Mesenchymal stem cell (in vitro differentiated cells and primary cell): Measurements from ENCODE around the gene LAMC1. TPM values are rescaled to one million over a fixed set of nuclear protein-coding genes. Genes with fewer than 3 reads are reported as not detected.

Source experiments
- DNase-seq: peaks from one replicate; pipeline ENCODE4 v3.0.0-alpha.2; 2013
- H2AFZ ChIP-seq: one replicate; pipeline ENCODE4 v1.6.1; 2013; ENCODE audit warnings: low read depth, mild to moderate bottlenecking, control low read depth, inconsistent platforms, low read length, moderate library complexity
- H2AK5ac ChIP-seq: 2 replicates; pipeline ENCODE4 v1.6.1; 2013; ENCODE audit warnings: low read length, moderate library complexity, mild to moderate bottlenecking, inconsistent platforms; ENCODE audit not compliant: severe bottlenecking
- H2BK120ac ChIP-seq: one replicate; pipeline ENCODE4 v1.6.1; 2013; ENCODE audit warnings: low read depth, mild to moderate bottlenecking, inconsistent platforms, low read length, moderate library complexity
- H2BK12ac ChIP-seq, 2 experiments: one replicate each; pipeline ENCODE4 v1.6.1; 2013; ENCODE audit warnings: inconsistent platforms in 2 of 2, low read length in 2 of 2, mild to moderate bottlenecking in 2 of 2, moderate library complexity in 2 of 2, control low read depth in 1 of 2
- H2BK15ac ChIP-seq: one replicate; pipeline ENCODE4 v1.6.1; 2013; ENCODE audit warnings: mild to moderate bottlenecking, low read depth, inconsistent platforms; ENCODE audit not compliant: poor library complexity, severe bottlenecking
- H2BK5ac ChIP-seq: 2 replicates; pipeline ENCODE4 v1.6.1; 2013; ENCODE audit warnings: low read depth, mild to moderate bottlenecking, low read length, control low read depth, inconsistent platforms; ENCODE audit not compliant: poor library complexity, severe bottlenecking
- H3K14ac ChIP-seq, 2 experiments: one replicate each; pipeline ENCODE4 v1.6.1; 2013; ENCODE audit warnings: inconsistent platforms in 2 of 2, low read length in 2 of 2, control low read depth in 1 of 2, mild to moderate bottlenecking in 1 of 2, moderate library complexity in 1 of 2
- H3K18ac ChIP-seq, 2 experiments: one replicate each; pipeline ENCODE4 v1.6.1; 2013; ENCODE audit warnings: inconsistent platforms in 2 of 2, low read length in 2 of 2, control low read depth in 1 of 2, low read depth in 1 of 2, mild to moderate bottlenecking in 1 of 2
- H3K23ac ChIP-seq, 2 experiments: one replicate each; pipeline ENCODE4 v1.6.1; 2013; ENCODE audit warnings: inconsistent platforms in 2 of 2, low read length in 2 of 2, mild to moderate bottlenecking in 2 of 2, moderate library complexity in 2 of 2, control low read depth in 1 of 2
- H3K27ac ChIP-seq: 2 replicates; pipeline ENCODE4 v1.5.1; 2013; ENCODE audit warnings: mild to moderate bottlenecking, moderate library complexity, low read length, control low read depth, inconsistent platforms; ENCODE audit not compliant: poor library complexity, severe bottlenecking
- H3K27me3 ChIP-seq, 2 experiments: 2 replicates each; pipeline versions ENCODE4 v1.6.1 to v1.7.0; 2013; ENCODE audit warnings: low read length in 2 of 2, mild to moderate bottlenecking in 2 of 2, moderate library complexity in 2 of 2, control low read depth in 1 of 2, inconsistent platforms in 1 of 2; ENCODE audit not compliant: control insufficient read depth in 1 of 2, insufficient read depth in 1 of 2
- H3K36me3 ChIP-seq, 2 experiments: 2 replicates each; pipeline versions ENCODE4 v1.6.1 to v1.7.0; 2013; ENCODE audit warnings: low read length in 2 of 2, control low read depth in 1 of 2, inconsistent platforms in 1 of 2, low read depth in 1 of 2, mild to moderate bottlenecking in 1 of 2; ENCODE audit not compliant: insufficient read depth in 2 of 2, control insufficient read depth in 1 of 2
- H3K4ac ChIP-seq, 2 experiments: one replicate each; pipeline ENCODE4 v1.6.1; 2013; ENCODE audit warnings: inconsistent platforms in 2 of 2, low read length in 2 of 2, mild to moderate bottlenecking in 2 of 2, moderate library complexity in 2 of 2, control low read depth in 1 of 2, low read depth in 1 of 2
- H3K4me1 ChIP-seq: 2 replicates; pipeline ENCODE4 v1.6.1; 2013; ENCODE audit warnings: low read depth, low read length, control low read depth; ENCODE audit not compliant: control insufficient read depth, insufficient read depth
- H3K4me2 ChIP-seq: 2 replicates; pipeline ENCODE4 v1.6.1; 2013; ENCODE audit warnings: low read length, mild to moderate bottlenecking, inconsistent platforms; ENCODE audit not compliant: poor library complexity, severe bottlenecking
- H3K4me3 ChIP-seq, 2 experiments: 2 replicates each; pipeline versions ENCODE4 v1.5.1 to v1.7.0; 2013; ENCODE audit warnings: low read length in 2 of 2, mild to moderate bottlenecking in 2 of 2, control low read depth in 1 of 2, low read depth in 1 of 2; ENCODE audit not compliant: insufficient read depth in 1 of 2
- H3K79me1 ChIP-seq: replicated peaks from 2 replicates; pipeline ENCODE4 v1.6.1; 2013; ENCODE audit warnings: mild to moderate bottlenecking, control low read depth, low read length, inconsistent platforms; ENCODE audit not compliant: poor library complexity, severe bottlenecking
- H3K9ac ChIP-seq: 2 replicates; pipeline ENCODE4 v1.7.0; 2013; ENCODE audit warnings: mild to moderate bottlenecking, low read length, moderate library complexity
- H3K9me3 ChIP-seq: 2 replicates; pipeline ENCODE4 v1.7.0; 2013; ENCODE audit warnings: mild to moderate bottlenecking, low read length; ENCODE audit not compliant: control insufficient read depth
- H4K8ac ChIP-seq: one replicate; pipeline ENCODE4 v1.6.1; 2013; ENCODE audit warnings: inconsistent platforms, mild to moderate bottlenecking, low read length, moderate library complexity
- H4K91ac ChIP-seq: one replicate; pipeline ENCODE4 v1.6.1; 2013; ENCODE audit warnings: mild to moderate bottlenecking, low read length, inconsistent platforms
- WGBS: methylation state at CpG from one replicate; pipeline ENCODE4 v1.1.7; 2013; ENCODE audit warnings: mixed read lengths; 5-methylcytosine and 5-hydroxymethylcytosine counted together
- polyA plus RNA-seq, 2 experiments: library from polyadenylated mRNA; stranded (reverse); fragments of 200-250 nt; gene quantifications; one replicate each; pipeline ENCODE4 v1.2.3, GENCODE V29; 2013

The LAMC1 gene
- 334 TPM for polyA plus RNA-seq (2013, experiment 1 of 2)
- polyA plus RNA-seq (2013, experiment 2 of 2): 324 TPM

DNA sequence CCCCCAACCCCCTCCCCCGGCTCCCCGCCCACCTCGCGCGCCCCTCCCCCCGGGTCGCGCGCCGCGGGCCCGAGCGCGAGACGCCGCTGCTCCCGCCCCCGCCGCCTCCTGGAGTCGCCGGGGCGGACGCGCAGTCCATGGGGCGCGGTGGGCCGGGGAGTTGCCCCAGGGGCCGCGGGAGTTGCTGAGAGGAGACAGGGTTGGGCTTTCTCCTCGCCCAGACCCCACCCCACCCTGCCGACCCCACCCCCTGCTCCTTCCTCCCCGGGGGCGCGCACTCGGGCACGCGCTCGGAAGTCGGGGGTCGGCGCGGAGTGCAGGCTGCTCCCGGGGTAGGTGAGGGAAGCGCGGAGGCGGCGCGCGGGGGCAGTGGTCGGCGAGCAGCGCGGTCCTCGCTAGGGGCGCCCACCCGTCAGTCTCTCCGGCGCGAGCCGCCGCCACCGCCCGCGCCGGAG lies at the start of gene LAMC1:
Gene LAMC1, plus strand, starts transcription at position 275 of the 455 bp plus-strand sequence. CDS start 297 bp downstream, outside the sequence.
- peak within 1 kb of the TSS; percentile 97 for H3K4ac ChIP-seq
- peak within 1 kb of the TSS; percentile 100 for H2BK5ac ChIP-seq
- H3K23ac ChIP-seq: peak within 1 kb of the TSS in 1 of 2 experiments; percentile 19
- peak within 1 kb of the TSS; percentile 91 for H4K8ac ChIP-seq
- peaks cover 0 to 37% of the 10 kb centered on the region in 2 experiments for H3K36me3 ChIP-seq
- peak within 1 kb of the TSS; percentile 97 for H3K27ac ChIP-seq
- H2BK12ac ChIP-seq: peak within 1 kb of the TSS; percentile 11 to 91
- peak within 1 kb of the TSS; percentile 80 for H3K4me2 ChIP-seq
- H3K79me1 ChIP-seq: peaks cover 1% of the 10 kb centered on the region
- peak within 1 kb of the TSS in 1 of 2 experiments; percentile 98 for H3K14ac ChIP-seq
- no peaks in the 10 kb centered on the region for H3K4me1 ChIP-seq
- DNase-seq: peak; percentile 84
- H3K27me3 ChIP-seq: no peaks in the 10 kb centered on the region
- peak within 1 kb of the TSS; percentile 36 for H2AFZ ChIP-seq
- peak within 1 kb of the TSS; percentile 97 for H4K91ac ChIP-seq
- 0% methylated on average over 11 of the region's 65 CpGs for WGBS
- H3K4me3 ChIP-seq: peak within 1 kb of the TSS; percentile 82 to 86
- peak within 1 kb of the TSS; percentile 99 for H2BK15ac ChIP-seq
- H3K9ac ChIP-seq: peak within 1 kb of the TSS; percentile 98
- no peaks in the 10 kb centered on the region for H3K9me3 ChIP-seq
- peak within 1 kb of the TSS; percentile 98 for H3K18ac ChIP-seq
- H2AK5ac ChIP-seq: no peak within 1 kb of the TSS
- peak within 1 kb of the TSS; percentile 98 for H2BK120ac ChIP-seq

DNA sequence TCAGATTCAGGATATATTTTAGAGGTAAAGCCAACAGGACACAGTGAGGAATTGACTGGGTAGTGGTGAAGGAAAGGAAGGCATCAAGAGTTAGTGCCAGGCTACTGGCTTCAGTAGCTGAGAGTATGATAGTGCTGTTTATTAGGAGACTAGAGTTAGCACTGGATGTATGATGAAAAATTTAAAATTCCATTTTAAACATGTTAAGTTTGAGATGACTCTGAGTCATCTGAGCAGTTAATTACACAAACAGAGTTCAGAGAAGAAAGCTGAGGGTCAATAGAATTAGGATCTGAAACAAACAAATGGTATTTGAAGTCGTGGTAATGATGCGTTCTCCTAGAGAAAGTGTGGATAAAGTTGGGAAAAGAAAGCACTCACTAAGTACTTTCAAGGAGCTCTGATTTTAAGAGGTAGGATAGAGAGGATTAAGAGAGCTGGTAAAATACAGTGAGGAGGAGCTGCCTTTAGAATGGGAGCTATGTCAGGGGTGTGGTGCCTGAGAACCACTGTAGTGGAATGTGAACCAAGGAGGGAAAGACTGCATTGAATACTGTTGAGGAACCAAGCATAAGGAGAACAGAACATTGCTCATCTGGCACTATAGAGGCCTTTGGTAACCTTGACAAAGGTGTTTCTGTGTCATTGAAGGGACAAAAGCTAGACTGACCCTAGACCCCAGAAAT lies 48.6 kb upstream of the LAMC1 start:
- H3K36me3 ChIP-seq: no peaks in the 10 kb centered on the region
- H3K9ac ChIP-seq: peak overlapping the region; percentile 0
- no peak overlapping the region for H2BK12ac ChIP-seq
- no peaks in the 10 kb centered on the region for H3K9me3 ChIP-seq
- no peak overlapping the region for H2BK5ac ChIP-seq
- no peak overlapping the region for H3K14ac ChIP-seq
- H3K18ac ChIP-seq: no peak overlapping the region
- no peak overlapping the region for H4K8ac ChIP-seq
- no peaks in the 10 kb centered on the region for H3K27me3 ChIP-seq
- H3K4me2 ChIP-seq: no peak overlapping the region
- DNase-seq: peak; percentile 9
- no peak overlapping the region for H2AK5ac ChIP-seq
- H2BK15ac ChIP-seq: no peak overlapping the region
- H3K79me1 ChIP-seq: no peaks in the 10 kb centered on the region
- 78% methylated on average over 2 of the region's 2 CpGs for WGBS
- H3K27ac ChIP-seq: no peak overlapping the region
- no peaks in the 10 kb centered on the region for H3K4me1 ChIP-seq
- H2AFZ ChIP-seq: no peak overlapping the region
- no peak overlapping the region for H3K4me3 ChIP-seq
- H3K4ac ChIP-seq: no peak overlapping the region
- no peak overlapping the region for H2BK120ac ChIP-seq
- H3K23ac ChIP-seq: no peak overlapping the region
- no peak overlapping the region for H4K91ac ChIP-seq

DNA sequence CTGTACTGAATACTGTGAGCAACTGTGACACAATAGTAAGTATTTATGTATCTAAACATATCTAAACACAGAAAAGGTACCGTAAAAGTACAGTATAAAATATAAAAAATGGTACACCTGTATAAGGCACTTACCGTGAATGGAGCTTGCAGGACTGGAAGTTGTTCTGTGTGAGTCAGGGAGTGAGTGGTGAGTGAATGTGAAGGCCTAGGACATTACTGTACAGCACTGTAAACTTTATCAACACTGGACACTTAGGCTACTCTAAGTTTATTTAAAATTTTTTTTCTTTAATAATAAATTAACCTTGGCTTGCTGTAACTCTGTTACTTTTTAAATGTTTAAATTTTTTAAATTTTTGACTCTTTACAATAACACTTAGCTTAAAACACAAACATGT lies 45.7 kb upstream of the LAMC1 start:
- no CpG with 5 or more reads among the region's 2 CpGs for WGBS
- Histone ChIP-seq H3K9me3 (no peaks in the 10 kb centered on the region), H2AFZ (no peak overlapping the region), H3K36me3 (no peaks in the 10 kb centered on the region), H3K79me1 (no peaks in the 10 kb centered on the region), H2BK15ac (no peak overlapping the region), H4K8ac (no peak overlapping the region), H4K91ac (no peak overlapping the region), H2AK5ac (no peak overlapping the region), H3K18ac (no peak overlapping the region), H2BK12ac (no peak overlapping the region), H2BK120ac (no peak overlapping the region), H3K27ac (no peak overlapping the region), H3K4me1 (no peaks in the 10 kb centered on the region), H3K4me2 (no peak overlapping the region), H3K27me3 (no peaks in the 10 kb centered on the region), H3K9ac (no peak overlapping the region), H3K23ac (no peak overlapping the region), H3K4me3 (no peak overlapping the region), H3K14ac (no peak overlapping the region), H2BK5ac (no peak overlapping the region), H3K4ac (no peak overlapping the region)
- no peak for DNase-seq

DNA sequence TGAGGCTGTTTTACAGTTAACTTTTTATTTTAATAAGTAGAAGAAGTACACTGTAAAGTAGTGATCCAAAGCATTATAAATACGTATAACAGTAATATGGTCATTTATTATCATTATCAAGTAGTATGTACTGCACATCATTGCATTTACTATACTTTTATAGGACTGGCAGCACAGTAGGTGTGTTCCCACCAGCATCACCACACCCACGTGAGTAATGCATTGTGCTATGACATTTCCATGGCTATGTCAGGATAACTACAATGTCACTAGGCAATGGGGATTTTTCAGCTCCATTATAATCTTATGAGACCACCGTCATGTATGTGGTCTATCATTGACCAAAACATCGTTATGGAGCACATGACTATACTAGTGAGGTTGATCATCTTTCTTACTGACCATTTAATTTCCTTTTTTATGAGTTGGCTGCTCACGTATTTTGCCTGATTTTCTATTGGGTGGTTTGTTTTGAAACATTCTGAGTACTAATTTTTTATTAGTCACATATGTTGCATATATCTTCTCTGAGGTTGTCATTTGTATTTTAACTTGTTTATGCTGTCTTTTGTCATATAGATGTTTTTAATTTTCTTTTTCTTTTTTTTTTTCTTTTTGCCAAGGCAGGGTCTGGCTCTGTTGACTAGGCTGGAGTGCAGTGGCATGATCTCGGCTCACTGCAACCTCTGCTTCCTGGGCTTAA lies 44.9 kb upstream of the LAMC1 start:
- Histone ChIP-seq H3K23ac (no peak overlapping the region), H3K4me1 (no peaks in the 10 kb centered on the region), H4K91ac (no peak overlapping the region), H3K9me3 (no peaks in the 10 kb centered on the region), H3K27me3 (no peaks in the 10 kb centered on the region), H3K9ac (no peak overlapping the region), H2BK15ac (no peak overlapping the region), H3K4me3 (no peak overlapping the region), H3K4ac (no peak overlapping the region), H3K27ac (no peak overlapping the region), H3K4me2 (no peak overlapping the region), H2BK120ac (no peak overlapping the region), H3K18ac (no peak overlapping the region), H3K79me1 (no peaks in the 10 kb centered on the region), H2BK5ac (no peak overlapping the region), H2AFZ (no peak overlapping the region), H3K14ac (no peak overlapping the region), H2BK12ac (no peak overlapping the region), H4K8ac (no peak overlapping the region), H2AK5ac (no peak overlapping the region), H3K36me3 (no peaks in the 10 kb centered on the region)
- DNase-seq: no peak
- WGBS: 97% methylated on average over 4 of the region's 6 CpGs
